ENCODE data around the gene IVL.

The IVL gene

GRCh38 chr1:152933196-152933595 lies 24.9 kb downstream of the IVL start:
- no peak for TF ChIP-seq CTCF (IDR thresholded peaks at IDR 0.05)

GRCh38 chr1:152940614-152941013 lies 32.3 kb downstream of the IVL start:
- no peak for TF ChIP-seq CTCF (IDR thresholded peaks at IDR 0.05)

GRCh38 chr1:152941037-152941711 lies 32.8 kb downstream of the IVL start:
- TF ChIP-seq CTCF (IDR thresholded peaks at IDR 0.05) = no peak

- TF ChIP-seq CTCF (IDR thresholded peaks at IDR 0.05) = no peak
Observed at GRCh38 chr1:152942161-152942560, 33.8 kb downstream of the IVL start.

GRCh38 chr1:152946248-152946647 lies 37.9 kb downstream of the IVL start:
- no peak for TF ChIP-seq CTCF (IDR thresholded peaks at IDR 0.05)

- TF ChIP-seq CTCF (IDR thresholded peaks at IDR 0.05) = no peak
Observed at GRCh38 chr1:152946651-152947256, 38.4 kb downstream of the IVL start, which contains the start of gene SPRR5. TSS of gene SPRR5 (plus strand) at chr1:152947206. CDS start at chr1:152948555, 1,349 bp downstream.

GRCh38 chr1:152951711-152952110 lies 43.4 kb downstream of the IVL start:
- TF ChIP-seq CTCF (IDR thresholded peaks at IDR 0.05) = no peak

All from LNCAP (cell line).